Skeletal muscle cell (primary cell): ENCODE measurements around the gene GHRL.

Experiments used
- DNase-seq: peaks from one replicate; pipeline ENCODE4 v3.0.0-alpha.2; 2010; ENCODE audit warnings: low read depth
- H3K4me3 ChIP-seq: 2 replicates; pipeline ENCODE4 v1.5.1; 2011; ENCODE audit warnings: low read depth, mild to moderate bottlenecking, control low read depth, low read length, moderate library complexity

Gene GHRL

DNA sequence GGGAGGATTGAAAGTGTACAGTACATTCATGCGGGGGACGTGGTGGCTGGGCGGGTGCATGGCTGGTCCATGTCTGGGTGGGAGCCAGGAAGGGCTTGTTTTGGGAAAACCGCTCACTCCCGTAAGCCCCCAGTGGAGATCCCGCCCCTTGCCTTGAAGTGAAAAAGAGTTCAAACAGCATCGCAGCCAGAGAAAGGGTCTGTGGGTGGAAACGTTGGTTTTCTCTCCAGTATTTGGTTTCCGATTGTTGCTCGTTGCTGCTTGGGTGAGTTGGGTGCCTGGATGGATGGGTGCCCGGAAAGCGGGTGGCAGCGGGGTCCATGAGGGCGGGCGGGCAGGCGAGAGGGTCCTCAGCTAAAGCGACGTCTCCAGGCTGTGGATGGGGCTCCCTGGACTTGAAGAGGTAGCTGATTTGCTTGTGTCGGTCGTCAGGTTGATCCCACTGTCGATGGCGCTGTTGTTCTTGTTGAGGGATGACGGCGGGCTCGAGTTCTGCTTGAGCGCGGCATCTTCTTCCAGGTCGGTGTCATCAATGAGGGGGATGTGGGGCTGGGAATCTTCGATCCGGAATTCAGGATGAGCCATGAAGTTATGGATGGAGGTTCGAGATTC is 35.8 kb upstream of the GHRL start:
- no peak for DNase-seq
- H3K4me3 ChIP-seq = no peak overlapping the region

DNA sequence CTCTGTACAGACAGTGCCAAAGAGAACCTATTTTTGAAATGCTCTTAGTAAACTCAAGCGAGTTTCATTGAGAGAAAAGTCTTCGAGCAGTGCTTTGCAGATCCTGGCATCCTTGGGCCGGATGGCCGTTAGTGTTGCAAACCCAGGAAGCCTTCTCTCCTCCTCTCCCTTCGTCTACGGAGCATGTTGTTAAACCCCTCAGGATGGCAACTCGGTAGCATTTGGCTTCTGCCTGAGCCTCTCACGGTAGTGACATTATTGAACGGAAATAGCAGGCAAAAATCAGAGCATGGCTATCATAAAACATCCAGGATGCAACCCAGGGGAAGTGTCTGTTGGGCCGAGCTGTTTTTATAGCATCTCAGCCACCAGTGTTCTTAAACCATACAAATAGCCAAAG is 34.8 kb upstream of the GHRL start:
- no peak overlapping the region for H3K4me3 ChIP-seq
- no peak for DNase-seq

DNA sequence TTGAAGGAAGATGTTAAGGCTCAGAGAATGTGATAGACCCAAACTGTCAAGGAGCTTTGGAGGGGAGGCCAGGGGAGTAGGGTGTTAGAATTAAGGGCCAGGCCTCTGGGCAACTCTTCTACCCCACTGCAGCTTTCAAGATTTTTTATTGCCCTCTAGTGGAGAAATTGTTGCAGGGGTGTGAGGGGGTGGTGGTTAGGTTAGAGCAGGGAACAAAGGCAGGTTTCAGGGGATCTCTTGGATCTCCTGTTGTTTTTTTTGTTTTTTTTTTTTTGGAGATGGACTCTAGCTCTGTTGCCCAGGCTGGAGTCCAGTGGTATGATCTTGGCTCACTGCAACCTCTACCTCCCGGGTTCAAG is 29.6 kb upstream of the GHRL start:
- no peak for DNase-seq
- H3K4me3 ChIP-seq = no peak overlapping the region

DNA sequence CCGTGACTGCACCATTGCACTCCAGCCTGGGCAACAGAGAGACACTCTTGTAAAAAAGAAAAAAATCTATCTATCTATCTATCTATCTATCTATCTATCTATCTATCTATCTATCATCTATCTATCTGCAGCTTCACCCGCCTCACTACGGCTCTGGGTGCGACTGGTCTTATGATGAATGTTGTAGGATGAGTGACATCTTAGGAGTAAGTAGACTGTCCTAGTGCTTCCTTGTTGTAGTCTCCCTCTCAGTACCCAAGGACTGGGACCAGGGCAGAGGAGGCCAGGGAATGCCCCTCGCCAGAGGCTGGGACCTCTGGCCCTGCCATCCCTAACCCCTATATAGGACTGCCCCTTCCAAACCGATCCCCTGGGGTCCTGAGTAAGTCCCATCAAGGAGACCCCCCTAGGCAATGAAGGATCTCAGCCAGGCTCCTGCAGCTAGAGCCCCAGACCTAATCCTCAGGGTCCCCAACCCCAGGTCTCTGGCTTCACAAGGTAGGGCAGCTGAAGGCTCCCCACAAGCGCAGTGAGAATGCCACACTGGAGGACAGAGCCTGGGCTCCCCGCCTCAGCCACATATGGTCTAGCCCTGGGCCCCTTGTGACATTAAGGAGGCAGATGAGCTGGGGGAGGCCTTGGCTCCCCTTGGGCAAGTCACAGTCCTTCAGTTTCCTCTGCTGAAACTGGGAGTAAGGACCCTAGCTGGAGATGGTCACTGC is 29.0 kb upstream of the GHRL start:
- no peak for DNase-seq
- no peak overlapping the region for H3K4me3 ChIP-seq

DNA sequence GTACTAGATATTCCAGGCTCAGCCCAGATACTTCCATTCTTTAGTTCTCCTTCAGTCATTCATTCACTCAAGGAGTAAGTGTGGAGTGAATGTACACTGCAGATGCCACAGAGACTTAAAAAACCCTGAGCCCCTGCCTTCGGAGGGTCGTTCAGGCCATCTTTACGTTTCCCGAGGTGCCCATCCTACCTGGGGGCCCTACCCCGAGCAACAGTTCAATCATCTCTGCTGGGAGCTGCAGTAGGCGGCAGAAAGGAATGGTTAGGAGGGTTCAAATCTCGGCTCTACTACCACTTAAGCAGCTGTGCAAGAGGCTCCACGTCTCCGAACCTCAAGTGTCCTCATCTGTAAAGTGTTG is 27.6 kb upstream of the GHRL start:
- peak overlapping the region; percentile 99 for H3K4me3 ChIP-seq
- no peak for DNase-seq

DNA sequence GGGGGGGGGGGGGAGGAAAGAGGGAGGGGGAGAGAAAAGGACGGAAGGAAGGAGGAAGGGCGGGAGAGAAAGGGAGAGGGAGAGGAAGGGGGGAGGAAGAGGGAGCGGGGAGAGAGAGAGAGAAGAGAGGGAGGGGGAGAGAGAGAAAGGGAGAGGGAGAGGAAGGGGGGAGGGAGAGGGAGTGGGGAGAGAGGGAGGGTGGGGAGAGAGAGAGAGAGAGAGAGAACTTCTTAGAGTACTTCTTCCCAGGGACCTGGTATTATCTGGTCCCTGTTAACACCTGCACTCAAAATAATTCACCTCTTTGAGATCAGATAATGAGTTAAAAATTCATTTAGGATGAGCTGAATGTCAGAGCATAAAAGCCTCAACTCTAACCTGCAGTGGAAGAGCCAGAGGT is 27.1 kb upstream of the GHRL start:
- DNase-seq = no peak
- peak overlapping the region; percentile 99 for H3K4me3 ChIP-seq

DNA sequence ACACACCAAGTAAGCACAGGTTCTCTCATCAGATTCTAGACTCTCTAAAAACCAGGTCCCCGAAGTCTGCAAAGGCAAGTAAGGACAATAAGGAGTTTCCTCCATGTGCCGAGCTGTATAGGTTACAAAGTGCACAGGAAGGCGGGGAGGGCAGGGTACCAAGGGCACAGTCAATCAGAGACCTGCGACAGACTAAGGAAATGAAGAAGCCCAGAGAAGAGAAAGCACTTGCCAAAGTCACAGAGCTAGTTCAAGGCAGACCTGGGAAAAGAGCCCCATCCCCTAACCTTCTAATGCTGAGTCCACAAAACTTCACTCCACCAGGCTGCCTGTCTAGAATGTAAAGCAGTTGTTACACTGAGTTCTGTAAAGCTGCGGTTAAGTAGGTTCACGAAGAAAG is 26.5 kb upstream of the GHRL start:
- DNase-seq = no peak
- peak overlapping the region; percentile 99 for H3K4me3 ChIP-seq

DNA sequence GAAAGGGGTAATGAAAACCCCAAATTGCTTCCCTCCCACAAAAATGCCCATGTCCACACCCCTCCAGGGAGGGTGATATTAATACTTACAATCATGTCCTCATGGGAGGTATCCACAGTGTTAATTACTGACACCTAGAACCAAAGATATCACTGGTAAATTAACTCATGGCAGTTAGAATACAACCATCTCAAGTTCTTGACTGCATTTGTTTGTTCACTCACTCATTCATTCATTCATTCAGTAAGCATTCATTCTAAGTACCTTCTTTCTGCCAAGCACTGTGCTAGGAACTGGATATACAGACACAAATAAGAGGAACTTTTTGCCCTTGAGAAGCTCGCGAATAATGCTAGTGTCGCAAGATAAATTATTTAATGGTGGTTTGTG is 25.2 kb upstream of the GHRL start:
- DNase-seq = no peak
- H3K4me3 ChIP-seq = no peak overlapping the region

DNA sequence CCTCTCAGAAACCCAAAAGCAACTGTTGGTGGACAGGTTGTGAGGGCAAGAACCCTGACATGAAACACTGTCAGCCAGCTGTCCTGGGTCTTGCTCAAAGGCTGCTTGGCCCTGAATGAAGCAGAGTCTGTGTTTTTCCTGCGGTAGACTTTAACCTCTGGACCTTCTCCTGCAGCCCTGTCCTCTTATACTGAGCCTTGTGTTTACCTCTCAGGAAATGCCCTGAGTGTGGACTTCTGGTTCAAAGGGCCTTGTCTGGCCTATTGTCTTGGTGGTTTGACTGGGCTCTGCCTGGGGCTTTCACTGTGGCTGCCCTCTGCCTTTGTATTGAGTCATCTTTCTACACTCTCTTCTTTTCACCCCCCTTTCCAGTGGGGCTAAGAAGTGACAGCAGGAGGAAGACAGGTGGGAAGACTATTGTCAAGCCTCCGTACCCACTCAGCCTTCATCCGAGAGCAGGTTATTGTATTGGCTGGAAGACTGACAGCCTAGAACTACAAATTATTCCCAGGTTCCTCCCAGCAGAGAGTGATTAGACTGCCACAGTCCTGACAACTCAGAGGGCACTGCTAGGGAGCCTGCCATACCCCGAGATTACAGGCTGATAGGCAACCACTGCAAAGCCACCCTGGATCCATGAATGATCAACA is 24.7 kb upstream of the GHRL start:
- no peak overlapping the region for H3K4me3 ChIP-seq
- DNase-seq = no peak

DNA sequence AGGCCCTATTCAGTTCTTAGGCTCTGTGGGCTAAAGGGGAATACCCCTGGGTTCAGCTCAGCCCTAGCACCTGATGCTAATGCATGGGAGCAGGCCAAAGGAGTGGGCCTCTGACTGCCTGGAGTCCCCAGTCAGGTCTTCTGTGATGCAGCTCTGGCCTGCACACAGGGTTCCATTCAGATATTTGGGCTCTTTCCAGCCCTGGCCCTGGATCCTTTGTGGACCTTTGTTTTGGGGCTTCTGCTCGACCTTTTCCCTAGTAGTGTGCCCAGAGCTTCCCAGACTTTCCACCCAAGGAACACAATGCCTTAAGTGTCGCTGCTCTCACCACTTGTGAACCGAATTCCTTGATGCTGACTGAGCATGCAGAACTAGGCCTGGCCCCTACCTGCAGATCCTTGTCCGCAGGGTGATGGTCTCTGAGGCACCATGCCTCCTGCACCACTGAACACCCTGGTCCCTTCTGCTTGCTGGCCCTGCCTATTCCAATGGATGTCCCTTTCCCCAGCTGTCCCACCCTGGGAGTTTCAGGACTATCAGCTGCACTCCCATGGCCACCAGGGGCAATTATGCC is 23.1 kb upstream of the GHRL start:
- DNase-seq = no peak

DNA sequence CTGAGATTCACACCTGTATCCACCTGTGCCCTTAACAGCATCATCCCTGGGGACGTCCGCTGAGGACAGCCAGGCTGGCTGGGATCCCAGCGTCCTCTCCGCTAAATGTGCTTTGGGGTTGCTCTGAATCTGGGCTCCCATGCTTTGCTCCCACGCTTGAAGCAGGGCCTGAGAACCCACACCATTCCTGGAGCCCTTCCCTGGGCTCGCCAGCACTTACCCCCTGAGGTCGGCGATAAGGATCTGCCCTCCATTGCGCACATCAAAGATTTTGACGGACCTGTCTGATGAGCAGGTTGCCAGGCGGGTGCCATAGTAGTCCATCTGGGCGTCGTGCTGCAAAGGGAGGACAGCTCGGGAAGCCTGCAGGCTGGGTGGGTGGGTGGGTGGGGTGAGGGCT is 22.4 kb upstream of the GHRL start:
- H3K4me3 ChIP-seq = no peak overlapping the region
- no peak for DNase-seq

More for the DNA sequence above, 23.1 kb upstream of the GHRL start:
- no peak overlapping the region for H3K4me3 ChIP-seq

DNA sequence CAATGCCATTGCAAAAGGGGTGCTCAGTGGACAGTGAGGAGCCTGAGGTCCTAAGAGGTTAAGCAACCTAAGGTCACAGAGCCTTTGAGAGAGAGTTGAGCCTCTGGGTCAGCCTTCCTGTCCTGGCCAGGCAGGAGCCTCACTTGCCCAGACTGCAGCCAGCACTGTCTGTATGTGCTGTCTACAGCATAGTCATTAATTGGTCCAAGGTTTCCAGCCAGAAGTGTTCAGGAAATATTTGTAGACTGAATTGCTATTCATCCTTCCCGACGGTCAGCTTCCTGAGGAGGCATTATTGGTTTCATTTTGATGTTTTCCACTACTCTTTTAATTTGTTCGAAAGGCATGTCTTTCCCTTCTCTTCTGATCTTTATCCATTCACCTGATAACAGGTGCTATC is 20.1 kb upstream of the GHRL start:
- DNase-seq = no peak
- H3K4me3 ChIP-seq = no peak overlapping the region

DNA sequence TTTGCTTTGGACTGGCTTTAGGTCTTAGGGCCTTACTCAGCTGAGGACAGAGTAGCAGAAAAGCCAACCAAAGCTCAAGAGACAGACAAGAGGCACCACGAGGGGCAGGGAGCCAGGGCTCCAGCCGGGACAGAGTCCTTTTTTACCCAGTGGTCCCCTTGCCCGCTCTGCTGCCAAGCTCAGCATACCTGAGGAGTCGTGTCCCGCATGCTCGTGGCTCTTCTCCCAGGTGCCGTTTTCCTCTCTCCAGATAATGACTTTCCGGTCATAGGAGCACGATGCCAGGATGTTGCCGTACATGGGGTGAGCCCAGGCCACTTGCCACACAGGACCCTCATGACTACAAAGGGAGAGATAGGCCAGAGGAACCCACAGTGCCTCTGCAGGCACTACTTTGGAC is 19.6 kb upstream of the GHRL start:
- no peak for DNase-seq
- no peak overlapping the region for H3K4me3 ChIP-seq

DNA sequence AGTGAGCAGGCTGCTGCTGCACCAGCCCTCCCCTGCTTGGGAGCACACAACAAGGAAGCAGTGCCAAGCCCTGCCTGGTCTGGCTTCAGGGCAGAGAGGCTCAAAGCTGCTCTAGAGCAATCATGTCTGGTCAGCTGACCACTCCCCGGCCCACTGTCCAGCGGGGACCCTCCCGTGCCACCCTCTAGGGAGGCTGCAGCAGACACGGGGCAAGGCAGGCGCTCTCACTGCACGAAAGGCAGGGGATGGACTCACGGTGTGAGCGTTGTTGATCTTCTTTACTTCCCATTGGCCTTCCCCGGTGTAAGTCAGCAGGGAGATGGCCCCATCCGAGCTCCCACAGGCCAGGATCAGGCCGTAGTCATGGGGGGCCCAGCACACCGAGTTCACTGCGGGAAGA is 19.0 kb upstream of the GHRL start:
- no peak for DNase-seq
- no peak overlapping the region for H3K4me3 ChIP-seq

DNA sequence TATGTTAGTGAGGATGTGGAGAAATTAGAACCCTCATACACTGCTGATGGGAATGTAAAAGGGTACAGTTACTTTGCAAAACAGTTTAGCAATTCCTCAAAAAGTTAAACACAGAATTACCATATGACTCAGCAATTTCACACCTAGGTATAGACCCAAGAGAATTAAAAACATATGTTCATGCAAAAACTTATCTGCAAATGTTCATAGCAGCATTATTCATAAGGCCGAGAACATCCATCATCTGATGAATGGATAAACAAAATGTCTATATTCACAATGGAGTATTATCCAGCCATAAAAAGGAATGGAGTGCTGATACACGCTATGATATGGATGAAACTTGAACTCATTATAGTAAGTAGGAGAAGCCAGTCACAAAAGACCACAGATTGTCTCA is 17.8 kb upstream of the GHRL start:
- no peak overlapping the region for H3K4me3 ChIP-seq
- no peak for DNase-seq

DNA sequence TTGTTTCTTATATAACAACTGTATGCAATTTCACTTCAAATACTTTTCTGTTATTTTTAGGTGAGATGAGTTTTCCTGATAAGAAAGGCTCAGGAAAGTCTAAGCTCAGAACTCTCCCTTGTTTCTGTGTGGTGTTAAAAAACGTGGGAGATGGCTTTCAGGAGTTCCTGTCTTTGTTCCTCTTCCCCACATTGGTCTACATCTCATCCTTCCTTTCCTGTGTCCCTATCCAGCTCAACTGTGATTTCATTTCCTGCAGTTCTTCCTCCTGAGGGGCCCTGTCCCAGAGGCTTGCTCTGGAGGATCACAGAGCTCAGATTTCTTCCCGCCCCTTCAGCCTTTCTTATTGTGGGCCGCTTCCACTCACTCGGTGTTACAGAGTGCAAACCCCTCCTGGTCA is 17.0 kb upstream of the GHRL start:
- H3K4me3 ChIP-seq = no peak overlapping the region
- no peak for DNase-seq

DNA sequence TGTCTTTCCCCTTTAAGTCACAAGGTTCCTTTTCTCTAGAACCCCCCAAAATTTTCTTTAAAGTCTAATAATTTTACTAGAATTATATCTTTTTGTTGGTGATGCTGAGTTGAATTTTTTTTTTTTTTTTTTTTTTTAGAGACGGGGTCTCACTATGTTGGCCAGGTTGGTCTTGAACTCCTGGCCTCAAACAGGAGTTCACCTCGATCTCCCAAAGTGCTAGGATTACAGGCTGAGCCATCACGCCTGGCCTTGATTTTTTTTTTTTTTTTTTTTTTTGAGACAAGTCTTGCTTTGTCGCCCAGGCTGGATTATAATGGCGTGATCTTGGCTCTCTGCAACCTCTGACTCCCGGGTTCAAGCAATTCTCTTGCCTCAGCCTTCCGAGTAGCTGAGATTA is 15.9 kb upstream of the GHRL start:
- no peak overlapping the region for H3K4me3 ChIP-seq
- DNase-seq = no peak

DNA sequence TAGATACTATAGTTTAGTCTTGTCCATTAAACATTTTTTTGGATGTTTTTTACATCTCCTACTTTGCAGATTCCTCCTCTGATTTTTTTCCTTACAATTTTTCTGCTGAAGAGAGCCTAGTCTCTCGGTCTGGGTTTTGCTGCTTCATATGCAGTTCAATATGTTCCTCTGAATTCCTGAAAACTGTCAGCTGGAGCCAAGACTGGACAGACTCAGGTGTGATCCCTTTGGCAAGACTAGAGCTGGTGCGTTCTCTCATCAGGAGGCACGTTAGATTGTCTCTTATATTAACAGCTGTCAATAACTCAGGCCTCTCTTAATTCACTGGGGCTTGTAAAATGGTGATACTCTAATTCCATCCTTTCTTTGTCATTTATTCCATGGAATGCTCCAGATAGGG is 13.4 kb upstream of the GHRL start:
- no peak overlapping the region for H3K4me3 ChIP-seq
- DNase-seq = no peak

DNA sequence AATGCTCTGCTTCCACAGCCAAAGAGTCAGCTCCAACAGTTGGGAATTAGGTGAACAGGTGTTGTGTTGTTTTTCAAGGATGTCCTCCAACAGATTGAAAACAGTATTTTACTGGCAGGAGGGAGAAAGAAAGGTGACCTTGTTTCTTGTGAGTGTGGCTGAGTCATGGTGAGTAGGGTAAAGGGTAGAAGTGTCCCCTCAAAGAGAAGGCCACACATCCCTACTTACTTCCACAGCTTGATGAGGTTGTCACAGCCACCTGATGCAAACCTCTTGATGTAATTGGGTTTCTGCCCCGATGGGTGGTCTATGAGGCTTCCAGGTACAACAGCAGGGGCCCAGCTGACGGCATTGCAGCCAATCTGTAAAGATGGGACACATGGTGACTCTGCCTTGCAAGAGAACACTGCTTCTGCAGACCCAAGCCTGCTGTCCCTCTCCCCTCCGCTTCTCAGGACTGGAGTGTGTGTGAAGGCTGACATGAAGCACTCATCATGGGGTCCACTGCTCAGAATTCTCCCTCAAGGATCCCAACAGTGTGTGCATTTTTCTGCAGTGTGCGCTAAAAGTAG is 12.7 kb upstream of the GHRL start:
- no peak overlapping the region for H3K4me3 ChIP-seq
- no peak for DNase-seq

DNA sequence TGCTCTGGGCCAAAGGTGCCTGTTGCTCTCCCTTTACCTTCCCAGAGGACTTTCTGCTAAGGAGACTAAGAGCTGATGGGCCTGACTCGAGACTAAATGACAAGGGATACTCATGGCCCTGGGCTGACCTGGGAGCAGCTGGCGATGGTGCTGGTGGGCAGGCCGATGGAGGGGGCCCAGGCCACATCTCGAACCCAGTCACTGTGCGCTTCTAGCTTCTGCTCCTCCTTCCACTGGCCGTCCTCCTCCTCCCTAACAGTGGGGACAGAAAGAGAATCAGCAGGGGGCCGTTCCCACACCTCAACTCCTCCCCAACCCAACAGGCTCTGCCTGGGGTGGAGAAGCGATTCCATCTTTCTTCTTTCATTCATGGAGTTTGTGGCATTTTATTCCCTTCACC is 12.2 kb upstream of the GHRL start:
- no peak overlapping the region for H3K4me3 ChIP-seq
- no peak for DNase-seq

DNA sequence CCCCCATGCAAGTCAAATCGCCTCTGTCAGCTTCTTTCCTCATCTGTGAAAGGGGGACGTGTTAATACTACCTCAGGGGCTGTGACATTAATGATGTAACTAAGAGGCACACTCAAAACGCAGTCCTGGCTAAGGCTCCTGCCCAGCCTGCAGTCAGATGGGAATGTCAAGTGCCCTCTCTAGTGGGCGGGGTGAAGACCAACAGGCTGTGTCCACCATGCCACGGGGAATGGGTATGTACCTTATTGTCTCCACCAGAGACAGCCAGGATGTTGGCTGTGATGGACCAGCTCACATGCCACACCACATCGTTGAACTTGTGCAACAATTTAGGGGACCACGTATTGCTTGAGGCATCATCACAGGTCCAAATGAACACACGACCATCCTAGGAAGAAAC is 11.0 kb upstream of the GHRL start:
- no peak for DNase-seq
- H3K4me3 ChIP-seq = no peak overlapping the region
